HG03460 (cell line): ENCODE results near the gene PREP.
"Not testable (repeated sequence)": the region's sequence is repeated elsewhere in the genome, so short reads cannot be mapped to it uniquely, and the experiment has no call there.

ENCODE experiments used
- ATAC-seq: cut with Tn5 transposase; IDR thresholded peaks from one replicate; pipeline ENCODE4 v1.9.1; 2021; ENCODE audit not compliant: unreplicated experiment

The PREP gene

DNA sequence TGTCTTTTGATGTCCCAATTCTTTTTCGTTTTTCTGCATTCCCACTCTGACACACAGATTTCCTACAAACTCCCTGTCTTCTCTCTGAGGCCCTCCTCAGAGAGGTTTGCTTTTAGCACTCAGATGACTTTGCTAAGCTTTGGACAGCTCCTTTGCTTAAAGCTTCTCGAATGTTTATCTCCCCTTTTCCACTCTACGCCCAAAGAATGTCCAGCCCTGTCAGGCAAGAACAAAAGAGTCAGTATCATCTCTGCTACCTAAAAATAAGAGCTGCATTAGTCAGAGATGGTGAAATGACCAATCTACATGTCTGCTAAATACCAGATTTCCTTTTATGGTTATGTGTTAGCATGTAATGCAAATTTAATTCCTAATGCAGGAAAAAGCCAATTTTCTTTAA, 56.8 kb downstream of the PREP start:
- no peak for ATAC-seq

DNA sequence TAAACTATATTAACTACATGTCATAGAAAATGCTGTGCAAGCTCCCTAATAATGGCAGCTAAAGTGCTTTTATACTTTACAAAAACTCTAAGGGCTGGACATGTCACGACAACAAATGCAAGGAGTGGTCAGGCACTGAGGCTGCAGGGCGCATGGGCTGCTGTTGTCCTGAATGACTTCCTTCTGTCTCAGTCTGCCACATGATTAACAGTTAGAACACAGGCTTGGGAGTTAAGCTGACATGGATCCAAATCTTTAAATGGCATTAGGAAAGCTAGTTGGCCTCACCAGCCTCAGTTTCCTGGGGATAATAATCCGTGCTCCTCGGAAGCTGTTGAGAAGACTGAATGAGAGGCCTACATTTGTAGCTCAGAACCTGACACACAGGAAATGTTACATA, 57.4 kb downstream of the PREP start:
- ATAC-seq, result no peak

- ATAC-seq, result no peak
Measured at GRCh38 chr6:105344881-105345370, 58.0 kb downstream of the PREP start.

- ATAC-seq, result not testable (repeated sequence)
Measured at GRCh38 chr6:105338350-105338983, 64.4 kb downstream of the PREP start.

DNA sequence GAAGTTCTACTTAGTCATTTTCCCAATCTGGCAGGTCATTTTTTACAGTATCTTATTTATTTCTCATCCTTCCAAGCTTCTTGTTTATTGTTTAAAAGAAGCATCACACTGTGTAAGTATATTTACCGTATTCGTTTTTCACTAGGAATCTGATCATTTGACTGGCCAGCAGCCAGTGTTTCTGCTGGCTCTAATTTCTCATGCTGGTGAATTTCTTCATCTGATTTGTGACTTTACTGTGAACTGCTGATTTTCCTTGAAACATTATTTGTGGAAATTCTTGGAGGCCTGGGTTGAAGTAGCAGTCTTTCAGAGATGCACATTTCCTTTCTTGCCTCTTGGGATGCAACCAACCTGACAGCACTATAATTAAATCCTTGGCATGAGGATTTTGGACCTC, 65.9 kb downstream of the PREP start:
- no peak for ATAC-seq

DNA sequence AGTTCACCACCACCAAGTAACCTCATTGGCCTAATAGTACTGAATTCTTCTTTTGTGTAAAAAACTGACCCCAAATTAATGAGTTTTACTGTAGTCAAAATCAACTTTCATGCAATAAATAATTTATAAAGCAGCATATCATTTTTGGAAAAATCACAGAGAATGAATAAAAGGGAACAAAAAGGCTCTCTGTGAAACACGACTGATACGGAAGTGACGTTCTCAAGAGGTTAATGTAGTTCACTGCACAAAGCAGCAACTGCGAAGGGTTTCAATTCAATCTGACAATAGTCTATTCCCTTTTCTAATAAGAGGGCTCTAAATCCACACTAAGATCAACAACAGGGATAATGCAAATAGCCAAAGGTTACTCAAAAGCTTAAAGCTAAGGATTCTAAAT, 70.3 kb downstream of the PREP start:
- ATAC-seq, result no peak

- no peak for ATAC-seq
Measured at GRCh38 chr6:105331927-105332326, 71.0 kb downstream of the PREP start.

DNA sequence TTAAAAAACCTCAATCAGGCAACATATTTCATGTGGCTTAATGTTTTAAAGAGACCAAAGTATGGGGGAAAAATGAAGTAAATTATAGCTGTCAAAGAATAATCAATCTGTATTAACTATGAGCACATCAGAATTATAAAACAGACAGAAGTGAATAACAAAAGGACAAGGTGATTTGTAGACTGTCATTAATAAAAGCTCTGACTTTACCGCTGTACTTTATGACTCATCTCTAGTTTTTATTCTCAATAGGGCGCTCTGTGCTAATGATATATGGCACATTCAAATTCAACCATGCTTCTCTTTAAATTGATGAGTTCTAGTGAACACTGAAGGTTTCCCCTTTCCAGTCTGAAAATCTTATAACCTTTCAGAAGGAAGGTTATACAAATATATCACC, 72.0 kb downstream of the PREP start:
- ATAC-seq, result no peak

DNA sequence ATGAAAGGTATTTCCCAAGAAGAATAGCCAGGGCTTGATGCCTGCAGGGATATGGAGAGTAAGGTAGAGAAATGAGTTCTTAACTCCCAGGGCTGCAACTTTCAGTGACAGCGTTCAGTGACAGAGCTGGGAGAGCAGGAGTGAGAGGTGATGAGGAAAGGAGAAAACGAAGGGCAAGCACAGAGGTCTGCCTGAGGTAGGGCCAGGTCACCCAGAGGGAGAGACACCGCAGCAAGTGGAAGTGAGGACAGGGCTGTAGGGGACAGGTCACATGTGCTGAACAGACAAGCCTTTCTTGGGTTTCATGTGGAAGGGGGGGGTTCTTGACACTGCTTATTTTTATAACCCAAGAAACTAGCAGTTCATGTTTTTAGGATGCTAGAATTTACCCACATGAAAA, 72.5 kb downstream of the PREP start:
- ATAC-seq, result no peak

- ATAC-seq, result no peak
Measured at GRCh38 chr6:105326833-105327770, 75.8 kb downstream of the PREP start.

GRCh38 chr6:105326216-105326615, 76.7 kb downstream of the PREP start:
- ATAC-seq, result no peak

- ATAC-seq, result no peak
Measured at GRCh38 chr6:105324386-105324950, 78.4 kb downstream of the PREP start.

- no peak for ATAC-seq
Measured at GRCh38 chr6:105322499-105323225, 80.2 kb downstream of the PREP start.

DNA sequence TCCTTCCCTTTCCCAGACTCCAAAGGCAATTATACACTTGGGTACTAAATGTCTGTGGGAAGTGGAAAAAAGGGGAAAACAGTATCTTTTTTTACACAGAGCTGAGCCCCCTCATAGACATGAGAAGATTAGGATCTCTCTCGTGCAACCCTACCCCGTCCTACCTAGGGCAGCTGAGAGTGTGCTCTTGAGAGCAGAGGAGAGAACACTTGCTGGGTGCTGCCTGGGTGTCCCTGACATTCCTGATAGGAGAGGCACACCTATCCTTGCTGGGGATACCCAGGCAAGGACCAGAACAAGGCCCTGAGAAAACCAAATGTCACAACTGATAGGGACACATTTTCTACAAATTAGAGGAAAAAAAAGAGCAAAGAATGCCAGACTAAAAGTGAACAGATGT, 81.2 kb downstream of the PREP start:
- ATAC-seq, result no peak

- ATAC-seq, result no peak
Measured at GRCh38 chr6:105321207-105321606, 81.7 kb downstream of the PREP start.

GRCh38 chr6:105320765-105321164, 82.1 kb downstream of the PREP start:
- no peak for ATAC-seq

DNA sequence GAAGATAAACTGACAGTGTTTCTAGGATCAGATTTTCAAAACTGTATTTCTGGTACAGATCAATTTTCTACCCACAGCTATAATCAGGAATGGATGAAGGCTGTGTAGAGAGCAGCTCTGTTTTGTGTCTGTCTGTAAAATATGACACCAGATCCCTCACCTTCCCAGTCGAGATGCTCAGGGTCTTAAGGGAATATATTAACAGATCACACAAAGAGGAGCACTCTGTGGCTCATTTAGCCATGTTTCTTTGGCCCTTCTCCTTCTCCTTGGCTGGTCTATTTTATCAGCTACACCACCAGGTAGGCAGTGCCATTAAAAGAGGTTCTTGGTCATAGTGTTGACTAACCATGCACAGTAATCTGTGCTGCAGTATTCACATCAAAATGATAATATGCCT, 82.6 kb downstream of the PREP start:
- ATAC-seq, result no peak

- no peak for ATAC-seq
Measured at GRCh38 chr6:105319331-105319730, 83.6 kb downstream of the PREP start.

- ATAC-seq, result no peak
Measured at GRCh38 chr6:105318660-105319059, 84.2 kb downstream of the PREP start.

DNA sequence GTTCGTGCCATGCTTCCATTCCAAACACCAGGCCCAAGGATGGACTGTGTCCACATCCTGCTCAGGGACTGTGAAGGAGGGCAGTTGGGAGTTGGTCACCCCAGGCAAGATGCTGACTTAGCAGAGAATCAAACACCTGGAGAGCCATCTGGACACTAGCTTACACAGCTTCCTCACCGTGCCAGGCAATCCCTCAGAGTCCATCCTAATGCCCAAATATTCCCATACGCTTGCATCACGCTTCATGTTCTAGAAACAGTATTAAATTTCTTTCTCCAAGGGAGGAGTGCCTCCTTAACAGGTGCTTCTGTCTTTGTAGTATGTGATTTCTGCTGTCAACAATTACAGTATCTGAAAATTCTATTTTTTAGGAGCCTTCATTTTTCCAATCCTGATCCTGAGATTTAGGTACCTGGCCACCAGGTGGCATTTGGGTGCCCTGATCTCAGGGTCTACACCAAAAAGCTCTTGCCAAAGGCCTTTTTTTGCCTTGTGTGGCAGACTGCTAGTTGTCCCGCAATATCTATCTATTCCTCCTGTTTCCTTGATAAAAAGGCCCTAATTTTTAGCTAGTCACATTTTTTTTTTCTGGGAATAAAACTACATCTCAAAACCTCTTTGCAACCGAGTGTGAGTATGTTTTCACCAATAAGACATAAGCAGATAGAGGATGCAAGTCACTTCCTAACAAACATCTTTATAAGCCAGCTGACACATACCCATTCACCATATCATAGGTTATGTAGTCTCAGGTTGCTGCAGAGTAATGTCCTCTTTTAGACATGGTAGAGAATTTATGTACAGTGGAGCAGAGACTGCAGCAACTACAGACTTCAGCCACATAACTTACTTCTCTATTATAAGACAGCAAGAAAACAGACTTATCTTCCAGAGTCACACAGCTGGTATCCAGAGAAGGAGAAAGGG, 85.0 kb downstream of the PREP start:
- no peak for ATAC-seq
